GM19035 (cell line): ENCODE measurements around the gene HMGCLL1.

Experiments used
- ATAC-seq: cut with Tn5 transposase; IDR thresholded peaks from one replicate; pipeline ENCODE4 v1.9.1; 2021; ENCODE audit not compliant: unreplicated experiment

The HMGCLL1 gene

GRCh38 chr6:55536391-55536956, 42.5 kb downstream of the HMGCLL1 start:
- no peak for ATAC-seq

- ATAC-seq: no peak
These were observed 47.5 kb downstream of the HMGCLL1 start for GRCh38 chr6:55531496-55531895.

- no peak for ATAC-seq
These were observed 48.1 kb downstream of the HMGCLL1 start for GRCh38 chr6:55530931-55531330.

- peak; percentile 84 for ATAC-seq
These were observed 50.4 kb downstream of the HMGCLL1 start for GRCh38 chr6:55528624-55529023.

- no peak for ATAC-seq
These were observed 54.6 kb downstream of the HMGCLL1 start for GRCh38 chr6:55524441-55524840.

GRCh38 chr6:55518529-55519060, 60.4 kb downstream of the HMGCLL1 start:
- no peak for ATAC-seq

GRCh38 chr6:55516736-55517135, 62.3 kb downstream of the HMGCLL1 start:
- ATAC-seq: no peak

- ATAC-seq: no peak
These were observed 66.1 kb downstream of the HMGCLL1 start for GRCh38 chr6:55512904-55513303.

GRCh38 chr6:55511122-55511800, 67.7 kb downstream of the HMGCLL1 start:
- ATAC-seq: no peak

GRCh38 chr6:55499591-55499990, 79.4 kb downstream of the HMGCLL1 start:
- ATAC-seq: no peak

- ATAC-seq: no peak
These were observed 81.3 kb downstream of the HMGCLL1 start for GRCh38 chr6:55497694-55498093.

GRCh38 chr6:55496201-55496600, 82.8 kb downstream of the HMGCLL1 start:
- ATAC-seq: no peak

GRCh38 chr6:55495277-55495676, 83.7 kb downstream of the HMGCLL1 start:
- no peak for ATAC-seq

GRCh38 chr6:55494411-55494810, 84.6 kb downstream of the HMGCLL1 start:
- ATAC-seq: no peak

- ATAC-seq: no peak
These were observed 86.7 kb downstream of the HMGCLL1 start for GRCh38 chr6:55492259-55492658.

GRCh38 chr6:55490871-55491270, 88.1 kb downstream of the HMGCLL1 start:
- ATAC-seq: no peak

GRCh38 chr6:55474382-55474781, 104.6 kb downstream of the HMGCLL1 start:
- ATAC-seq: no peak

- no peak for ATAC-seq
These were observed 105.3 kb downstream of the HMGCLL1 start for GRCh38 chr6:55473722-55474121.

- no peak for ATAC-seq
These were observed 109.0 kb downstream of the HMGCLL1 start for GRCh38 chr6:55469951-55470366.

GRCh38 chr6:55456016-55456415, 123.0 kb downstream of the HMGCLL1 start:
- no peak for ATAC-seq

GRCh38 chr6:55450005-55450404, 129.0 kb downstream of the HMGCLL1 start:
- no peak for ATAC-seq

- no peak for ATAC-seq
These were observed 129.8 kb downstream of the HMGCLL1 start for GRCh38 chr6:55449225-55449624.

GRCh38 chr6:55448451-55448850, 130.5 kb downstream of the HMGCLL1 start:
- no peak for ATAC-seq
